ENCODE data around the gene FBLN2.

DNA sequence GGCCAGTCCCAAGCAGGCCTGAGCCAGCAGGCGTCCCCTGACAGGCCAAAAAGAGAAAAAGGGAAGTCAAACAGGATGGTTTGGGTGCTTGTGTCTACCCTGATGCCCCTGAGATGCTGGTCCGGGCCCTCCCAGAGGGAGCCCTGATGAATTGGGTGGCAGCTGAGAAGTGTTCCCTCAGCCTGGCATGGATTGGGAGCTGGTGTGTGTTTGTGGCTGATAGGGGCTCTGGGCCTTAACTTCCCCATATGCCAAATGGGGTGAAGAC is 1.4 kb downstream of the FBLN2 start:
- TF ChIP-seq, protein P1, sequence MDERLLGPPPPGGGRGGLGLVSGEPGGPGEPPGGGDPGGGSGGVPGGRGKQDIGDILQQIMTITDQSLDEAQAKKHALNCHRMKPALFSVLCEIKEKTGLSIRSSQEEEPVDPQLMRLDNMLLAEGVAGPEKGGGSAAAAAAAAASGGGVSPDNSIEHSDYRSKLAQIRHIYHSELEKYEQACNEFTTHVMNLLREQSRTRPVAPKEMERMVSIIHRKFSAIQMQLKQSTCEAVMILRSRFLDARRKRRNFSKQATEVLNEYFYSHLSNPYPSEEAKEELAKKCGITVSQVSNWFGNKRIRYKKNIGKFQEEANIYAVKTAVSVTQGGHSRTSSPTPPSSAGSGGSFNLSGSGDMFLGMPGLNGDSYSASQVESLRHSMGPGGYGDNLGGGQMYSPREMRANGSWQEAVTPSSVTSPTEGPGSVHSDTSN (CRISPR knock-in tag; IDR thresholded peaks at IDR 0.05): no peak
- no peak for TF ChIP-seq ASH2L (IDR thresholded peaks at IDR 0.05; ENCODE audit: insufficient read length, low read depth, low read length)
- TF ChIP-seq, protein P2, sequence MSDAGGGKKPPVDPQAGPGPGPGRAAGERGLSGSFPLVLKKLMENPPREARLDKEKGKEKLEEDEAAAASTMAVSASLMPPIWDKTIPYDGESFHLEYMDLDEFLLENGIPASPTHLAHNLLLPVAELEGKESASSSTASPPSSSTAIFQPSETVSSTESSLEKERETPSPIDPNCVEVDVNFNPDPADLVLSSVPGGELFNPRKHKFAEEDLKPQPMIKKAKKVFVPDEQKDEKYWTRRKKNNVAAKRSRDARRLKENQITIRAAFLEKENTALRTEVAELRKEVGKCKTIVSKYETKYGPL (CRISPR knock-in tag; IDR thresholded peaks at IDR 0.05): no peak
- TF ChIP-seq, protein P3, sequence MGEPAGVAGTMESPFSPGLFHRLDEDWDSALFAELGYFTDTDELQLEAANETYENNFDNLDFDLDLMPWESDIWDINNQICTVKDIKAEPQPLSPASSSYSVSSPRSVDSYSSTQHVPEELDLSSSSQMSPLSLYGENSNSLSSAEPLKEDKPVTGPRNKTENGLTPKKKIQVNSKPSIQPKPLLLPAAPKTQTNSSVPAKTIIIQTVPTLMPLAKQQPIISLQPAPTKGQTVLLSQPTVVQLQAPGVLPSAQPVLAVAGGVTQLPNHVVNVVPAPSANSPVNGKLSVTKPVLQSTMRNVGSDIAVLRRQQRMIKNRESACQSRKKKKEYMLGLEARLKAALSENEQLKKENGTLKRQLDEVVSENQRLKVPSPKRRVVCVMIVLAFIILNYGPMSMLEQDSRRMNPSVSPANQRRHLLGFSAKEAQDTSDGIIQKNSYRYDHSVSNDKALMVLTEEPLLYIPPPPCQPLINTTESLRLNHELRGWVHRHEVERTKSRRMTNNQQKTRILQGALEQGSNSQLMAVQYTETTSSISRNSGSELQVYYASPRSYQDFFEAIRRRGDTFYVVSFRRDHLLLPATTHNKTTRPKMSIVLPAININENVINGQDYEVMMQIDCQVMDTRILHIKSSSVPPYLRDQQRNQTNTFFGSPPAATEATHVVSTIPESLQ (CRISPR knock-in tag; conservative IDR thresholded peaks at IDR 0.05): no peak
- TF ChIP-seq, protein P4, sequence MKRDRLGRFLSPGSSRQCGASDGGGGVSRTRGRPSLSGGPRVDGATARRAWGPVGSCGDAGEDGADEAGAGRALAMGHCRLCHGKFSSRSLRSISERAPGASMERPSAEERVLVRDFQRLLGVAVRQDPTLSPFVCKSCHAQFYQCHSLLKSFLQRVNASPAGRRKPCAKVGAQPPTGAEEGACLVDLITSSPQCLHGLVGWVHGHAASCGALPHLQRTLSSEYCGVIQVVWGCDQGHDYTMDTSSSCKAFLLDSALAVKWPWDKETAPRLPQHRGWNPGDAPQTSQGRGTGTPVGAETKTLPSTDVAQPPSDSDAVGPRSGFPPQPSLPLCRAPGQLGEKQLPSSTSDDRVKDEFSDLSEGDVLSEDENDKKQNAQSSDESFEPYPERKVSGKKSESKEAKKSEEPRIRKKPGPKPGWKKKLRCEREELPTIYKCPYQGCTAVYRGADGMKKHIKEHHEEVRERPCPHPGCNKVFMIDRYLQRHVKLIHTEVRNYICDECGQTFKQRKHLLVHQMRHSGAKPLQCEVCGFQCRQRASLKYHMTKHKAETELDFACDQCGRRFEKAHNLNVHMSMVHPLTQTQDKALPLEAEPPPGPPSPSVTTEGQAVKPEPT (CRISPR knock-in tag; IDR thresholded peaks at IDR 0.05; ENCODE audit: low read depth): no peak

Data from HepG2 (cell line).